ENCODE measurements around the gene AIFM3. TPM values are rescaled to one million over a fixed set of nuclear protein-coding genes. Genes with fewer than 3 reads are reported as not detected.
A peak's percentile ranks its signal among the peaks of the same experiment; 100 is the strongest.

Gene AIFM3
- total and polyA plus RNA-seq, 10 donors = 2.0 to 8.7 (median 5.7) TPM

- Histone ChIP-seq H3K4me1 (peaks cover 0 to 16% (median 0%) of the 10 kb centered on the region in 6 donors), H3K4me3 (no peak overlapping the region), H3K27me3 (replicated peaks in 1 of 7) (no peaks in the 10 kb centered on the region), H3K36me3 (peaks cover 3 to 100% (median 70%) of the 10 kb centered on the region in 6 donors), H3K9me3 (no peaks in the 10 kb centered on the region), H3K27ac (no peak overlapping the region)
- WGBS, 5 donors = 87 to 97% (median 96%) methylated on average over 11 to 29 of the region's 29 CpGs
- intact Hi-C loops (cut with DNase I; ENCODE audit: low total_unique reads) = no loop called here
- TF ChIP-seq, protein P1, sequence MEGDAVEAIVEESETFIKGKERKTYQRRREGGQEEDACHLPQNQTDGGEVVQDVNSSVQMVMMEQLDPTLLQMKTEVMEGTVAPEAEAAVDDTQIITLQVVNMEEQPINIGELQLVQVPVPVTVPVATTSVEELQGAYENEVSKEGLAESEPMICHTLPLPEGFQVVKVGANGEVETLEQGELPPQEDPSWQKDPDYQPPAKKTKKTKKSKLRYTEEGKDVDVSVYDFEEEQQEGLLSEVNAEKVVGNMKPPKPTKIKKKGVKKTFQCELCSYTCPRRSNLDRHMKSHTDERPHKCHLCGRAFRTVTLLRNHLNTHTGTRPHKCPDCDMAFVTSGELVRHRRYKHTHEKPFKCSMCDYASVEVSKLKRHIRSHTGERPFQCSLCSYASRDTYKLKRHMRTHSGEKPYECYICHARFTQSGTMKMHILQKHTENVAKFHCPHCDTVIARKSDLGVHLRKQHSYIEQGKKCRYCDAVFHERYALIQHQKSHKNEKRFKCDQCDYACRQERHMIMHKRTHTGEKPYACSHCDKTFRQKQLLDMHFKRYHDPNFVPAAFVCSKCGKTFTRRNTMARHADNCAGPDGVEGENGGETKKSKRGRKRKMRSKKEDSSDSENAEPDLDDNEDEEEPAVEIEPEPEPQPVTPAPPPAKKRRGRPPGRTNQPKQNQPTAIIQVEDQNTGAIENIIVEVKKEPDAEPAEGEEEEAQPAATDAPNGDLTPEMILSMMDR (IDR thresholded peaks at IDR 0.05 in 8 of 11, conservative IDR thresholded peaks at IDR 0.05 in 3 of 11) = no peak
- TF ChIP-seq POLR2AphosphoS5 (IDR thresholded peaks at IDR 0.05) = no peak
- no peak for TF ChIP-seq POLR2A (IDR thresholded peaks at IDR 0.05)
- DNase-seq = no peak
Observed at GRCh38 chr22:20993304-20994127, 26.5 kb downstream of the AIFM3 start.

DNA sequence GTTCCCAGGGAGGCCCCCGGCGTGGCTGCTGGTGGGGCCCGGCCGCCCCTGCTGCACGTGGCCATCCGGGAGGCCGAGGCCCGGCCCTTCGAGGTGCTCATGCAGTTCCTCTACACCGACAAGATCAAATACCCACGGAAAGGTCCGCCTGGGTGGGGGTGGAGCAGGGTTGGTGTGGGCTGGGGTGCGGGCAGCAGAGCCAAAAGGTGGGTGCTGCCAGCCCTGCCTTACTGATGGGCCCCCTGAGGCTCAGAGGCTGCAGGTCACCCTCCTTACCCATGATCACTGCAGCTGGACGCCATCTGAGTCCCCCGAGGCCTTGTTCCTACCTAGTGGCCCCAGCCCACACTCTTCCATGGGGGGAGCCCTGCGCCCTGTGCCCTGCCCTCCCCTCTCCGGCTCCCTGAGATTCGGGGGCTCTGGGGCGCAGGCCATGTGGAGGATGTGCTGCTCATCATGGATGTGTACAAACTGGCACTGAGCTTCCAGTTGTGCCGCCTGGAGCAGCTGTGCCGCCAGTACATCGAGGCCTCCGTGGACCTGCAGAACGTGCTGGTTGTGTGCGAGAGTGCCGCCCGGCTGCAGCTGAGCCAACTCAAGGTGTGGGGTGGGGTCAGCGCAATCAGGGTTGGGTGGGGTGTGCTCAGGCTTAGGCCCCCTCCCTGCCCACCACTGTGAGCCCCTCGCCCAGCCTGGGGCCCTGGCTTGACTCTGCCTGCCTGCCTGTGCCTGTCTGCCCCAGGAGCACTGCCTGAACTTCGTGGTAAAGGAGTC, 27.3 kb downstream of the AIFM3 start:
- DNase-seq = no peak
- H3K36me3 ChIP-seq = peaks cover 3 to 100% (median 77%) of the 10 kb centered on the region in 6 donors
- H3K4me1 ChIP-seq = peaks cover 0 to 20% (median under 1%) of the 10 kb centered on the region in 6 donors
- WGBS, 5 donors = 94 to 96% (median 95%) methylated on average over 15 to 30 of the region's 30 CpGs
- no peak overlapping the region for H3K4me3 ChIP-seq
- H3K27me3 ChIP-seq (replicated peaks in 1 of 7) = no peaks in the 10 kb centered on the region
- intact Hi-C loops (cut with DNase I; ENCODE audit: low total_unique reads) = no loop called here
- H3K27ac ChIP-seq = no peak overlapping the region
- no peaks in the 10 kb centered on the region for H3K9me3 ChIP-seq
- TF ChIP-seq POLR2AphosphoS5 (IDR thresholded peaks at IDR 0.05) (peak in 1 of 3 donors; percentile 19), POLR2A (IDR thresholded peaks at IDR 0.05) (no peak)
- TF ChIP-seq, protein P1 (IDR thresholded peaks at IDR 0.05 in 8 of 11, conservative IDR thresholded peaks at IDR 0.05 in 3 of 11) = no peak

DNA sequence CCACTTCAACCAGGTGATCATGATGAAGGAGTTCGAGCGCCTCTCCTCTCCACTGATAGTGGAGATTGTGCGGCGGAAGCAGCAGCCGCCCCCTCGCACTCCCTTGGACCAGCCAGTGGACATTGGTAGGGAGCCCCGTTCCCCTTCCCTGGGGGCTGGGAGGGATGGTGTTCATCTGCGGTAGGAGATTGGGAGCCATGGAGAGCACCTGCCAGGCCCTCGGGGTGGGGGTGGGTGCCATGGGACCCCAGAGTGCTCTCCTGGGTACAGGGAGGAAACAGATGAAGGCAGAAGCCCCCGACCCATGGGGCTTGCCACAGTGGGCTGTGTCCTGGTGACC, 27.8 kb downstream of the AIFM3 start:
- Histone ChIP-seq H3K9me3 (no peaks in the 10 kb centered on the region), H3K27me3 (replicated peaks in 1 of 7) (no peaks in the 10 kb centered on the region), H3K27ac (no peak overlapping the region), H3K4me3 (no peak overlapping the region), H3K36me3 (peaks cover 3 to 100% (median 83%) of the 10 kb centered on the region in 6 donors), H3K4me1 (peaks cover 3 to 22% (median 6%) of the 10 kb centered on the region in 6 donors)
- intact Hi-C loops (cut with DNase I; ENCODE audit: low total_unique reads) = no loop called here
- 75 to 97% (median 93%) methylated on average over 1 to 10 of the region's 10 CpGs for WGBS, 5 donors
- TF ChIP-seq, protein P1 (IDR thresholded peaks at IDR 0.05 in 8 of 11, conservative IDR thresholded peaks at IDR 0.05 in 3 of 11) = no peak
- TF ChIP-seq POLR2A (IDR thresholded peaks at IDR 0.05) = no peak
- no peak for DNase-seq

All from spleen (tissue), 11 donors.